Right ventricle myocardium inferior (tissue), 1 donor: ENCODE measurements around the gene PTGS2. TPM values are rescaled to one million over a fixed set of nuclear protein-coding genes. Genes with fewer than 3 reads are reported as not detected.
A peak's percentile ranks its signal among the peaks of the same experiment; 100 is the strongest.

Experiments
- ATAC-seq: fragments of 200-7000 bp; cut with Tn5 transposase; one replicate; pipeline ENCODE4 v1.9.1; 2020; ENCODE audit warnings: mild to moderate bottlenecking, moderate library complexity
- DNase-seq: peaks from one replicate; pipeline ENCODE4 v3.0.0; 2021; ENCODE audit errors: missing footprints
- intact Hi-C: fragments of 100-400 bp; cut with DNase I; formaldehyde crosslinking; loops from one replicate; pipeline ENCODE4 v1.11.0; 2022
- total RNA-seq: library from RNA; stranded (reverse); fragmentation: NEBNext Ultra II Directional; extraction: Animal tissue kit (Norgen Biotek cat#: 25700); gene quantifications from one replicate; pipeline ENCODE4 v1.2.1, GENCODE V29; 2021
- donor health status: DM: no; HTN: yes; CAD: no; lungs with severe emphysema.

Gene PTGS2
- total RNA-seq, 1 donor from 2014 or later = 0.32 TPM

GRCh38 chr1:186628910-186629309 lies 51.3 kb downstream of the PTGS2 start:
- DNase-seq = no peak
- intact Hi-C loops = loop anchor here (5.0 kb wide), 1 partner anchor 53 kb away; the partner anchor contains the start of gene PTGS2
- ATAC-seq = no peak

DNA sequence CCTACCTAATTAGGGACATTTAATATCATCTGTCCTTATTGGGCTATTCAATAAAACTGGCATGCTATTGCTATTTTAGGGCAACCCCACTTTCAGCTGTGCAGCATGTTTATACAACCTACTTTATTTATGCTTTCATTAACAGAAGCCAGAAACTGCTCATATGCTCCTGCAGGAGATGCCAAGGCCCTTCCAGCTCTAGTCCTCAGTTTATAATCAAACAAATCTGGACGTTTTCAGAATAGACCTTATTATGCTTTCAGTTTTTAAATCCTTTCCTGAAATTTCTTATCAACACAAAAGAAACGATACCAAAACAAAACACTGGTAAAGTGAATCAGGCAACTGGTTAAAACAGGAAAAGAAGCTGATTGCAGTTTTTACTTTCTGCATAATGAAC lies 53.2 kb downstream of the PTGS2 start:
- ATAC-seq = peak; percentile 34
- intact Hi-C loops = loop anchor here (5.0 kb wide), 1 partner anchor 55 kb away; the partner anchor contains the start of gene PTGS2
- no peak for DNase-seq

DNA sequence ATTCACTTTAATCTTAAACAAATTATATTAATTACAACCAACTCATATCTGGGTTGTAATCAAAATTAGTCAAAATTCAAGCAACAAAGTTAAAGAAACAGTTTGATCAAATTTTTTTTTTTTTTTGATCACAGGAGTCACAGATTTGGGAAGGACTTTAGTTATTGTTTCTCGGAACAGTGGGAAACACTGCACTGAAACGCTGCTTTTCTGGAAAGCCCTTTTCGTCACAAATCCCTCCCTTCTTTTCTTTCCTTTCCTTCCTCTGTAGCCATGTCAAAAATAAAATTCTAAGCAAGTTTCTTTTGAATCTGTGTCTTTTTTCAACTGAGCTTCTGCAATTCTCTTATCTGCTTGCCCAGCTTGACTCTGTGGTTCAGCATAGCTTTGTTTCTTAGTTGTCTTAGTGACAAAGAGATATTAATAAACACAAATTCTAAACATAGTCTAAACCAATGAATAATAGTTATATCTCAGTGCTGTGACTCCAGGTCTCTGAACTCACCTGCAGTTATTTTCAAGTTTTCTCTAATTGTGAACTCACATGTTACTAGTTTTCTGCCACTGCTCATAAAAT lies 53.8 kb downstream of the PTGS2 start:
- intact Hi-C loops = loop anchor here (5.0 kb wide), 1 partner anchor 56 kb away; the partner anchor contains the start of gene PTGS2
- ATAC-seq (peak; percentile 84), DNase-seq (no peak)

- ATAC-seq = no peak
- DNase-seq = no peak
- intact Hi-C loops = no loop called here
Measured at GRCh38 chr1:186623551-186623950, 56.7 kb downstream of the PTGS2 start.

Other genes with a start within 250 kb of the PTGS2 start
- not detected for gene PDC, start 219.3 kb downstream of the PTGS2 start, total RNA-seq
- 2.5 TPM for gene PLA2G4A, start 148.5 kb upstream of the PTGS2 start, total RNA-seq